OCI-LY7 (cell line): ENCODE measurements around the gene LBP.

ENCODE experiments used
- CTCF ChIP-seq: fragments of 200-600 bp; sonication (generic); conservative IDR thresholded peaks from 2 replicates; pipeline ENCODE4 v1.5.1; 2014; ENCODE audit warnings: mild to moderate bottlenecking, antibody characterized with exemption, low read length, moderate library complexity, mixed read lengths
- EZH2phosphoT487 ChIP-seq: fragments of 200-600 bp; sonication (generic); IDR thresholded peaks from 2 replicates; pipeline ENCODE4 v1.6.1; 2018; ENCODE audit warnings: low read depth, borderline replicate concordance, mild to moderate bottlenecking, mixed run types, antibody characterized with exemption, low read length, moderate library complexity, mixed read lengths

- TF ChIP-seq CTCF (no peak), EZH2phosphoT487 (no peak)
Observed at GRCh38 chr20:38402089-38402488, 55.8 kb downstream of the LBP start.
